Heart right ventricle (tissue), 16 donors: ENCODE data around the gene SLC41A3. TPM values are rescaled to one million over a fixed set of nuclear protein-coding genes. Genes with fewer than 3 reads are reported as not detected.
A peak's percentile ranks its signal among the peaks of the same experiment; 100 is the strongest.

Experiments
- ATAC-seq, 8 donors: fragments of 200-7000 bp; cut with Tn5 transposase; one replicate each; pipeline ENCODE4 v1.9.1; 2020; ENCODE audit warnings: mild to moderate bottlenecking in 8 of 8, moderate library complexity in 8 of 8, moderate number of reproducible peaks in 1 of 8
- DNase-seq, 2 donors: peaks; one replicate each; pipeline ENCODE4 v3.0.0-alpha.2; 2020
- H3K27ac ChIP-seq, 10 donors: fragments of 200-600 bp; sonication (generic) in 2 of 10; one replicate each; pipeline versions ENCODE4 v1.5.0 to v1.8.0; 2020 to 2022; ENCODE audit warnings: mild to moderate bottlenecking in 3 of 10
- H3K27me3 ChIP-seq, 7 donors: fragments of 200-600 bp; one replicate each; pipeline ENCODE4 v1.8.0; 2021 to 2022; ENCODE audit warnings: mild to moderate bottlenecking in 2 of 7
- H3K36me3 ChIP-seq, 9 donors: fragments of 200-600 bp; sonication (generic) in 1 of 9; one replicate each; pipeline versions ENCODE4 v1.5.0 to v1.8.0; 2020 to 2022; ENCODE audit warnings: mild to moderate bottlenecking in 2 of 9
- H3K4me1 ChIP-seq, 9 donors: fragments of 200-600 bp; sonication (generic) in 1 of 9; one replicate each; pipeline versions ENCODE4 v1.5.0 to v1.8.0; 2020 to 2022; ENCODE audit warnings: mild to moderate bottlenecking in 4 of 9
- H3K4me3 ChIP-seq, 10 donors: fragments of 200-600 bp; sonication (generic) in 2 of 10; one replicate each; pipeline versions ENCODE4 v1.5.0 to v1.8.0; 2020 to 2022; ENCODE audit warnings: mild to moderate bottlenecking in 7 of 10, moderate library complexity in 2 of 10
- H3K9me3 ChIP-seq, 11 donors: fragments of 200-600 bp in 10 of 11; sonication (generic) in 2 of 11; one replicate each; pipeline versions ENCODE4 v1.5.0 to v1.8.0; 2013 to 2022; ENCODE audit warnings: mild to moderate bottlenecking in 2 of 11, control low read depth in 1 of 11, moderate library complexity in 1 of 11
- CTCF ChIP-seq, 9 donors: fragments of 200-600 bp; sonication (generic) in 2 of 9; IDR thresholded peaks; one replicate each; pipeline versions ENCODE4 v1.5.0 to v1.8.0; 2021 to 2022; ENCODE audit warnings: antibody characterized with exemption in 9 of 9, mild to moderate bottlenecking in 5 of 9, moderate library complexity in 1 of 9
- WGBS, 2 donors: extraction: QIAGEN DNeasy Blood & Tissue Kit; methylation state at CpG; one replicate each; pipeline ENCODE4 v1.1.7; 2013; ENCODE audit warnings: inconsistent platforms in 1 of 2; 5-methylcytosine and 5-hydroxymethylcytosine counted together
- intact Hi-C, 10 donors: fragments of 100-400 bp; cut with DNase I; formaldehyde crosslinking; loops; one replicate each; pipeline versions ENCODE4 v1.11.1 to v1.14.2; 2022
- polyA plus RNA-seq, 2 donors: library from polyadenylated mRNA; stranded (reverse); fragments of 200-250 nt; gene quantifications; one replicate each; pipeline ENCODE4 v1.2.3, GENCODE V29; 2013
- total RNA-seq, 10 donors: library from RNA; stranded (reverse); fragmentation: NEBNext Ultra II Directional in 3 of 10; extraction: Animal tissue kit (Norgen Biotek cat#: 25700) in 3 of 10; gene quantifications; one replicate each; pipeline versions ENCODE4 v1.2.1 to v1.2.4, GENCODE V29; 2021 to 2023
- donor health status: Arrhythmogenic right ventricular cardiomyopathy.
- donor health status: ischemic (EF 13 %, LVEDD 7.1; RV severe dilation, severe dysfunction).
- donor health status: healthy with polysubstance abuse.
- donor health status: DM: no; HTN: yes; CAD: no.
- donor health status: DM: no; HTN: no; CAD: no.
- donor health status: ischemic (EF 25% LVEDD 6.9; RV normal size, moderate dysfunction).
- donor health status: ischemic (EF 25% LVEDD 5.7; RV mildly dilated, moderate dysfunction).
- donor health status: healthy.
- donor health status: DM: yes; HTN: yes; CAD: no.
- donor health status: Ischemic cardiomyopathy.
- donor health status: ischemic (EF 35%, LVEDD 5.7; RV mildly dilated, moderate dysfunction).
- donor health status: nonischemic (EF 11% LVEDD 7.7; RV severe dilation, severe dysfunction).
- donor health status: DM: yes; HTN: yes; CAD: no.
- donor health status: PGD.
- donor health status: ischemic (EF 29% LVEDD 5.4; RV normal size, mild dysfunction).
- donor health status: nonischemic (EF 23%, LVEDD 6.1; RV moderate dilation, normal function).

SLC41A3 gene
- total and polyA plus RNA-seq, 12 donors = 28.6 to 49.5 (median 40.1) TPM

GRCh38 chr3:126051234-126051633 is 32.7 kb downstream of the SLC41A3 start:
- Histone ChIP-seq H3K4me3 (no peak overlapping the region), H3K36me3 (peaks cover 0 to 26% (median 0%) of the 10 kb centered on the region in 9 donors), H3K27me3 (no peaks in the 10 kb centered on the region), H3K4me1 (peaks cover 0 to 4% (median 0%) of the 10 kb centered on the region in 9 donors), H3K27ac (no peak overlapping the region), H3K9me3 (peaks cover 0 to 16% (median 0%) of the 10 kb centered on the region in 11 donors)
- intact Hi-C loops = no loop called here
- ATAC-seq (peak in 1 of 8 donors; percentile 32), DNase-seq (no peak)
- WGBS, 2 donors = 92 to 96% methylated on average over 8 of the region's 8 CpGs
- no peak for TF ChIP-seq CTCF (IDR thresholded peaks at IDR 0.05)

- H3K27me3 ChIP-seq = no peaks in the 10 kb centered on the region
- H3K36me3 ChIP-seq = peaks cover 0 to 26% (median 0%) of the 10 kb centered on the region in 9 donors
- ATAC-seq = no peak
- no peaks in the 10 kb centered on the region for H3K4me1 ChIP-seq
- no peak for DNase-seq
- no peak overlapping the region for H3K4me3 ChIP-seq
- intact Hi-C loops = no loop called here
- no peak overlapping the region for H3K27ac ChIP-seq
- WGBS, 2 donors = 98 to 99% methylated on average over 10 of the region's 10 CpGs
- no peak for TF ChIP-seq CTCF (IDR thresholded peaks at IDR 0.05)
- H3K9me3 ChIP-seq = peaks cover 0 to 20% (median 0%) of the 10 kb centered on the region in 11 donors
Measured at GRCh38 chr3:126050626-126051025, 33.3 kb downstream of the SLC41A3 start.

GRCh38 chr3:126050050-126050392 is 33.9 kb downstream of the SLC41A3 start:
- TF ChIP-seq CTCF (IDR thresholded peaks at IDR 0.05) = no peak
- ATAC-seq (no peak), DNase-seq (no peak)
- Histone ChIP-seq H3K4me3 (no peak overlapping the region), H3K27ac (no peak overlapping the region), H3K4me1 (no peaks in the 10 kb centered on the region), H3K27me3 (no peaks in the 10 kb centered on the region), H3K9me3 (peaks cover 0 to 20% (median 0%) of the 10 kb centered on the region in 11 donors), H3K36me3 (peaks cover 0 to 26% (median 0%) of the 10 kb centered on the region in 9 donors)
- intact Hi-C loops = no loop called here
- 87 to 90% methylated on average over 3 of the region's 3 CpGs for WGBS, 2 donors

- intact Hi-C loops = no loop called here
Measured at GRCh38 chr3:126049289-126050049, 34.5 kb downstream of the SLC41A3 start.

More at GRCh38 chr3:126049289-126050049, 34.5 kb downstream of the SLC41A3 start:
- Histone ChIP-seq H3K9me3 (peaks cover 0 to 20% (median 0%) of the 10 kb centered on the region in 11 donors), H3K27me3 (no peaks in the 10 kb centered on the region), H3K4me1 (no peaks in the 10 kb centered on the region), H3K27ac (no peak overlapping the region), H3K36me3 (peaks cover 0 to 26% (median 0%) of the 10 kb centered on the region in 9 donors), H3K4me3 (no peak overlapping the region)
- ATAC-seq (no peak), DNase-seq (no peak)
- 71 to 74% methylated on average over 5 of the region's 5 CpGs for WGBS, 2 donors
- no peak for TF ChIP-seq CTCF (IDR thresholded peaks at IDR 0.05)
